PC-9 (cell line): Measurements from ENCODE around the gene C4orf46. TPM values are rescaled to one million over a fixed set of nuclear protein-coding genes. Genes with fewer than 3 reads are reported as not detected.

ENCODE experiments used
- BruUV-seq: library from RNA; stranded (reverse); fragments of 400-500 nt; replicated peaks from 2 replicates; lab custom pipeline; 2021; lab: Mats Ljungman, UMichigan
- CTCF ChIA-PET: fragments of 300-600 bp; sonication (Branson Sonifier 250); formaldehyde crosslinking; loops from one replicate; lab custom pipeline; 2022; ENCODE audit warnings: antibody characterized with exemption; lab: Charles Lee
- POLR2A ChIA-PET: fragments of 300-600 bp; sonication (Branson Sonifier 250); formaldehyde crosslinking; loops from one replicate; lab custom pipeline; 2022; ENCODE audit warnings: antibody characterized with exemption; ENCODE audit not compliant: unreplicated experiment; lab: Charles Lee
- DNase-seq, 2 experiments: peaks; one replicate each; pipeline versions ENCODE4 v3.0.0 to v3.0.0-alpha.2; 2015 to 2022; ENCODE audit warnings: mixed read lengths in 1 of 2
- H2AFZ ChIP-seq: fragments of 200-600 bp; sonication (generic); 2 replicates; pipeline ENCODE4 v1.8.1; 2017; ENCODE audit warnings: antibody characterized with exemption
- H3F3A ChIP-seq: fragments of 200-600 bp; sonication (generic); 2 replicates; pipeline ENCODE4 v1.8.1; 2017; ENCODE audit warnings: antibody characterized with exemption, mild to moderate bottlenecking, low read depth; ENCODE audit not compliant: insufficient read depth
- H3K27ac ChIP-seq: fragments of 200-600 bp; sonication (generic); 2 replicates; pipeline ENCODE4 v1.6.1; 2016; ENCODE audit warnings: mixed run types
- H3K27me3 ChIP-seq: fragments of 200-600 bp; sonication (generic); 2 replicates; pipeline ENCODE4 v1.6.1; 2016; ENCODE audit warnings: low read depth, mixed run types; ENCODE audit not compliant: insufficient read depth
- H3K36me3 ChIP-seq: fragments of 200-600 bp; sonication (generic); 2 replicates; pipeline ENCODE4 v1.6.1; 2016; ENCODE audit warnings: low read depth, mixed run types
- H3K4me1 ChIP-seq: fragments of 200-600 bp; sonication (generic); replicated peaks from 2 replicates; pipeline ENCODE4 v1.6.1; 2016; ENCODE audit warnings: mixed run types; ENCODE audit not compliant: insufficient read depth
- H3K4me2 ChIP-seq: fragments of 200-600 bp; sonication (generic); 2 replicates; pipeline ENCODE4 v1.6.1; 2017; ENCODE audit warnings: mixed run types
- H3K4me3 ChIP-seq: fragments of 200-600 bp; sonication (generic); 2 replicates; pipeline ENCODE4 v1.6.1; 2016; ENCODE audit warnings: mixed run types
- H3K79me2 ChIP-seq: fragments of 200-600 bp; sonication (generic); 2 replicates; pipeline ENCODE4 v1.6.1; 2017; ENCODE audit warnings: low read depth, mixed run types
- H3K9me2 ChIP-seq: fragments of 200-600 bp; sonication (generic); 2 replicates; pipeline ENCODE4 v1.8.1; 2017; ENCODE audit warnings: mild to moderate bottlenecking; ENCODE audit not compliant: insufficient read depth
- H3K9me3 ChIP-seq: fragments of 200-600 bp; sonication (generic); 2 replicates; pipeline ENCODE4 v1.8.1; 2016; ENCODE audit warnings: low read depth; ENCODE audit not compliant: insufficient read depth
- H4K20me1 ChIP-seq: fragments of 200-600 bp; sonication (generic); 2 replicates; pipeline ENCODE4 v1.8.1; 2017; ENCODE audit not compliant: insufficient read depth
- CTCF ChIP-seq: fragments of 200-600 bp; sonication (generic); conservative IDR thresholded peaks from 2 replicates; pipeline ENCODE4 v1.6.1; 2017; ENCODE audit warnings: mixed run types, antibody characterized with exemption, mild to moderate bottlenecking, moderate library complexity
- EZH2 ChIP-seq: fragments of 200-600 bp; sonication (generic); IDR thresholded peaks from 2 replicates; pipeline ENCODE4 v1.8.0; 2017; ENCODE audit warnings: antibody characterized with exemption, low read depth
- intact Hi-C: fragments of 100-400 bp; cut with micrococcal nuclease; formaldehyde crosslinking; loops from one replicate; pipeline ENCODE4 v1.10.0; 2022; ENCODE audit not compliant: unreplicated experiment
- total RNA-seq: library from RNA; stranded (reverse); gene quantifications from 2 replicates; pipeline ENCODE4 v1.2.3, GENCODE V29; 2021

C4orf46 gene
- total RNA-seq, 1 experiment from 2014 or later = 9.8 TPM

- intact Hi-C loops = no loop called here
Observed at GRCh38 chr4:158682066-158682465, 10.4 kb upstream of the C4orf46 start.

GRCh38 chr4:158681629-158682028 is 9.9 kb upstream of the C4orf46 start:
- H3K27ac ChIP-seq = no peak overlapping the region
- no peaks in the 10 kb centered on the region for H3K79me2 ChIP-seq
- POLR2A ChIA-PET = no interaction called here
- no peak for TF ChIP-seq CTCF
- TF ChIP-seq EZH2 = no peak
- CTCF ChIA-PET = no interaction called here
- no peak for DNase-seq
- H3K4me2 ChIP-seq = no peak overlapping the region
- H3K9me3 ChIP-seq = no peaks in the 10 kb centered on the region
- no peaks in the 10 kb centered on the region for H3F3A ChIP-seq
- no peaks in the 10 kb centered on the region for H3K36me3 ChIP-seq
- H3K9me2 ChIP-seq = no peaks in the 10 kb centered on the region
- H2AFZ ChIP-seq = no peak overlapping the region
- no peaks in the 10 kb centered on the region for H3K27me3 ChIP-seq
- H3K4me1 ChIP-seq = no peaks in the 10 kb centered on the region
- no peaks in the 10 kb centered on the region for H4K20me1 ChIP-seq
- intact Hi-C loops = no loop called here
- no peak overlapping the region for H3K4me3 ChIP-seq
- BruUV-seq = no TSS peak

More at GRCh38 chr4:158682066-158682465, 10.4 kb upstream of the C4orf46 start:
- Histone ChIP-seq H3K9me2 (no peaks in the 10 kb centered on the region), H4K20me1 (no peaks in the 10 kb centered on the region), H3K27me3 (no peaks in the 10 kb centered on the region), H3K4me1 (no peaks in the 10 kb centered on the region), H3K9me3 (no peaks in the 10 kb centered on the region), H3K4me2 (no peak overlapping the region), H2AFZ (no peak overlapping the region), H3K27ac (no peak overlapping the region), H3K4me3 (no peak overlapping the region), H3F3A (no peaks in the 10 kb centered on the region), H3K79me2 (no peaks in the 10 kb centered on the region), H3K36me3 (no peaks in the 10 kb centered on the region)
- no TSS peak for BruUV-seq
- DNase-seq = no peak
- ChIA-PET CTCF (no interaction called here), POLR2A (no interaction called here)
- TF ChIP-seq CTCF (no peak), EZH2 (no peak)

GRCh38 chr4:158678767-158679166 is 7.1 kb upstream of the C4orf46 start:
- H3K36me3 ChIP-seq = no peaks in the 10 kb centered on the region
- ChIA-PET CTCF (interaction anchor here (0.6 kb wide), 1 partner anchor 531 kb away, joined by 3 read pairs; no protein-coding TSS in a partner anchor), POLR2A (no interaction called here)
- no peaks in the 10 kb centered on the region for H3K9me3 ChIP-seq
- H3K27me3 ChIP-seq = no peaks in the 10 kb centered on the region
- H4K20me1 ChIP-seq = no peaks in the 10 kb centered on the region
- no peak overlapping the region for H3K27ac ChIP-seq
- no peaks in the 10 kb centered on the region for H3K4me1 ChIP-seq
- no peak overlapping the region for H2AFZ ChIP-seq
- H3K9me2 ChIP-seq = no peaks in the 10 kb centered on the region
- no TSS peak for BruUV-seq
- no peak overlapping the region for H3K4me3 ChIP-seq
- H3K4me2 ChIP-seq = no peak overlapping the region
- no peaks in the 10 kb centered on the region for H3K79me2 ChIP-seq
- TF ChIP-seq CTCF = no peak
- TF ChIP-seq EZH2 = no peak
- no peak for DNase-seq
- H3F3A ChIP-seq = no peaks in the 10 kb centered on the region
- intact Hi-C loops = no loop called here
